Measurements from ENCODE around the gene ADIG.

The ADIG gene

GRCh38 chr20:38600057-38600456, 19.1 kb downstream of the ADIG start:
- FAIRE-seq = no peak
- no peak for DNase-seq (ENCODE audit: insufficient read length, low spot score)

- FAIRE-seq (peak; percentile 36), DNase-seq (ENCODE audit: insufficient read length, low spot score) (no peak)
These were observed 20.5 kb downstream of the ADIG start, which contains the start of gene ARHGAP40 for GRCh38 chr20:38601216-38602184. Gene ARHGAP40, plus strand, starts transcription at chr20:38601809.

DNA sequence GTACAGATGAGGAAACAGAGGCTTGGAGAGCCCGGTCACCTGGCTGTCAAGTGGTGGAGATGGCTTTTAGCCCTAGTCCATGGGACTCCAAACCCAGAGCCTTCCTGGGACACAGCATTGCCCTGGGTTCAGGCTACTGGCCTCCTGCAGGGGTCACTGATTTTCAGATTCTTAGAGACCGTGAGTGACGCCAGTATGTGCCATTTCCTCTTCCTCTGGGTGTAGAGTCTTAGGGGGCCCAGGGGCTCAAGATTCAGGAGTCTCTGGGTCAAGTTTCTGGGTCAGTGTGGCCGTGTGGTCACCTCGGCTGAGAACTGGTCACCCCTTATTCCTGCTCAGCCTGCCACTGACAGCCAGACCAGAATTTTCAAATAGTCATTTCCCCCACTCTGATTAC, 21.2 kb downstream of the ADIG start:
- FAIRE-seq (no peak), DNase-seq (ENCODE audit: insufficient read length, low spot score) (no peak)

DNA sequence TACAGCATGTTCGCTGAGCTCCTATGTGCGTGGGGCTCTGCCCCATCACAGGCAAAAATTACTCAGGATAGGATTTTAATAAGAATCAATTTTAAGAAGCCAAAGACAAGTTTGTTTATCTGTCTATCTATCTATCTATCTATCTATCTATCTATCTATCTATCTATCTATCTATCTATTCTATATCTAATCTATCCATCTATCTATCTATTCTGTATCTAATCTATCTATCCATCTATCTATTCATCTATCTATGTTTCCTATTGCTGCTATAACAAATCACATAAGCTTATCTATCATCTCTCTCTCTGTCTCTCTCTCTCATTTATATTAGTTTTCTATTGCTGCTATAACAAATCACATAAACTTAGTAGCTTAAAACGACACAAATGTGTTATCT, 22.3 kb downstream of the ADIG start:
- FAIRE-seq (no peak), DNase-seq (ENCODE audit: insufficient read length, low spot score) (no peak)

DNA sequence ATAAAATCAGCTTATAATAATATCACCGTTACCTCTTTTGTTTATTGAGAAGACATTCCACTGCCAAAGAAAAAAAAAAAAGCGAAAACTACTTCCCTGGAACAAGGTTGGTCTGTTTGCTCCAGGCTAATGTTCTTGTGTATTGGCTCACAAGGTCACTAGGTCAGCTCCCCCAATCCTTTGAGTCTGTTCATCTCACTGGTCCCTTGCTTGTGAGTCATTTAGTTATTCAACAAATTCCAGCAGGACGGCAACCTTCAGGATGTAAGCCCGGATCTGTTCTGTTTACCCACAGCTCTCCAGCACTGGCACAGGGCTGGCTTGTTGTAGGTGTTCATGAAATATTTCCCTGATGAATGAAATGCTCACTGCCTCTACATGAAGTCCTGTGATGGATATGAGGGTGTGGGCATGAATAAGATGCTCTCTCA, 23.9 kb downstream of the ADIG start:
- FAIRE-seq (peak; percentile 96), DNase-seq (ENCODE audit: insufficient read length, low spot score) (peak; percentile 95)

DNA sequence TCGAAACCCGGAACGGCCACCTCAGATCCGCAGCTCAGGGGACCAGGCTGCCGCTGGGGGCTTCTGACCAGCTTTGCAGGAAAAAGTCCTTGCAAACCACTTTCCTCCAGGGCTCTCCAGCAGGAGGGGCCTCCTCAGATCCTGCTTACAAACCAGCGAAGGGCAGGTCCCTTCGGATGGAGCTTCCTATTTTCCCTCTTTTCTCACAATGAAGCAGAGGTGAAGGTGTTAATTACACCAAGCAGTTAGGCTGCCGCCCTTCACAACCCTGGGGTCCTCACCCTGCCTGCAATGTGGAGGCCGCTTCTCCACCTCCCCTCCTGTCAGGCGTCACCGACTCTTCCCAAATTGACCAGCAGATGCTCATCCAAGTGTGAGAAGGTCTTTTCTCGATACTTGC, 26.4 kb downstream of the ADIG start:
- FAIRE-seq (no peak), DNase-seq (ENCODE audit: insufficient read length, low spot score) (no peak)

- DNase-seq (ENCODE audit: insufficient read length, low spot score) (no peak), FAIRE-seq (no peak)
These were observed 27.2 kb downstream of the ADIG start for GRCh38 chr20:38608188-38608587.

GRCh38 chr20:38609815-38610214, 28.8 kb downstream of the ADIG start:
- FAIRE-seq (no peak), DNase-seq (ENCODE audit: insufficient read length, low spot score) (no peak)

DNA sequence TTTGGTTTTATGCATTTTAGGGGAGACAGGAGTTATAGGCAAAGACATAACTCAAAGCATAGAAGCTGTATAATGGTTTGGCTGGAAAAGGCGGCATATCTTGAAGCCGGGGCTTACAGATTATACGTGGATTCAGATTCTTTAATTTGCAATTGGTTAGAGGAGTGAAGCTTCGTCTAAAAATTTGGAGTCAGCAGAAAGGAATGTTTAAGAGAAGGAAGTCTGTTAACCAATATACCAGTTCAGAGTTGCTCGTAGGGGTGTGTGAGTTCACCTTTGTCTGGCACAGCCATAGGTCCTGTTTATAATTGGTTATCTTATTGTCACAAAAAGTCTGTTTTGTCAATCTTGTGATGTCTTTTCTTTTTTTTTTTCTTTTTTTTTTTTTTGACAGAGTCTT, 29.5 kb downstream of the ADIG start:
- peak; percentile 76 for DNase-seq (ENCODE audit: insufficient read length, low spot score)

GRCh38 chr20:38612751-38613515, 31.9 kb downstream of the ADIG start:
- FAIRE-seq (peak; percentile 52), DNase-seq (ENCODE audit: insufficient read length, low spot score) (no peak)

More for the DNA sequence above, 29.5 kb downstream of the ADIG start:
- FAIRE-seq = peak; percentile 79

GRCh38 chr20:38615283-38615682, 34.3 kb downstream of the ADIG start:
- FAIRE-seq (peak; percentile 9), DNase-seq (ENCODE audit: insufficient read length, low spot score) (no peak)

DNA sequence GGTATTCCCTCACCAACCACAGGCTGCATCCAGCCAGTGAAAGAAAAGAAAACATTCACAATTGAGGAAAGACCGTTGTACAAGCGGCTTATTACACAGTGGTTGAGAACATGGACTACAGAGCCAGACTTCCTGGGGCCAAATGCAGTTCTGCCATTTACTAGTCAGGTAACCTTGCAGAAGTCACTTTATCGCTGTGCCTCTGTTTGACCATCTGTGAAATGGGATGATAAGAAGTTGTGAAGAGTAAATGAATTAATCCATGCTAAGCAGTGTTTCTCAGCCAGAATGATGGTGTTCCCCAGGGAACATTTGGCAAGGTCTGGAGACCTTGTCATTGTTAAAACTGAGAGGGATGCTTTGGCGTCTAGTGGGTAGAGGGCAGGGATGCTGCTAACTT, 35.5 kb downstream of the ADIG start:
- FAIRE-seq (no peak), DNase-seq (ENCODE audit: insufficient read length, low spot score) (no peak)

- FAIRE-seq = peak; percentile 91
- DNase-seq (ENCODE audit: insufficient read length, low spot score) = peak; percentile 71
These were observed 36.2 kb downstream of the ADIG start for GRCh38 chr20:38617011-38617829.

DNA sequence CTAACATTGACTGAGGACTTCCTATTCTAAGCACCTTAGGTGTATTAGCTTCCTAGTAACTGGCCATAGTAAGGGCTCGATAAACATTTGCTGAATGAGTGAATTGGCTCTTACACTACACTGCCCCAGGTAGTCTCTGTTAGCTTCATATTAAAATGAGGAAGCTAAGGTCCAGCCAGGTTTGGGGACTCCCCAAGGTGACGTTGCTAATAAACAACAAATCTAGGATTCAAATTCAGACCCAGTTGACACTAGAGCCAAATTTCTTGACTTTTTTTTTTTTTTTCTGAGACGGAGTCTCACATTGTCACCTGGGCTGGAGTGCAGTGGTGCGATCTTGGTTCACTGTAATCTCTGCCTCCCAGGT, 36.8 kb downstream of the ADIG start:
- no peak for FAIRE-seq
- DNase-seq (ENCODE audit: insufficient read length, low spot score) = no peak

DNA sequence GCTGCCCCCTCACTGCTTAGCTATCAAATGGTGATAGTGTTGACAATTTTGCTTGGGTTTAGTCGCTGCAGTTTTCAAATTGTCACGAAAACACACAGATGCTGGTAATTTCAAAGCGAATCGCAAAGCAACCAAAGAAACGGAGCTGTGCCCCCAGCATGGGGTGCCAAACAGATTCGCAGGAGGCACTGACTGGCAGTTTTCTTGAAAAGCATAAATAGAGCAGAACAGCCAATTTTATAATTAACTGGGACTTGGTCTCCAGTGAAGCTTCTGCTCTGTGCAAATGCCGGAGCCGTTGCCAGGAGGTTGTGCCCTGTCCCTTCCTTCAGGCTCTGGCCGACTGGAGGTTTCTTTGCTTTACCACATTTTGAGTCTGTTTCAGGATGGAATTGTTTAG, 39.4 kb downstream of the ADIG start:
- DNase-seq (ENCODE audit: insufficient read length, low spot score) (no peak), FAIRE-seq (peak; percentile 48)

- FAIRE-seq (peak; percentile 71), DNase-seq (ENCODE audit: insufficient read length, low spot score) (no peak)
These were observed 42.1 kb downstream of the ADIG start for GRCh38 chr20:38623061-38623460.

DNA sequence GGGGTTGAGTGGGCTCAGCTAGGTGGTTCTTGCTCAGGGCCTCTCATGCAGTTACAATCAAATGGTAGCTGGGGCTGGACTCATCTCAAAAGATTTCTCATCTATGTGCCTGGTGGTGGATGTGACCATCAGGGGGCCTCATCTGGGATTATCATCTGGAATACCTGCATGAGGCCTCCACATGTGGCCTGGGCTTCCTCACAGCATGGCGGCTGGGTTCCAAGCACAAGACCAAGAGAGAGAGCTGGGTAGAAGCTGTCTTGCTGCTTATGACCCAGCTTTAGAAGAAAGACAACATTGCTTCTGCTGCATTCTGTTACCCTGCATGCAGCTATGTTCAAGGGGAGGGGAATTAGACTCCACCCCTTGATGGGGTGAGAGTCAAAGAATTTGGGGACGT, 43.1 kb downstream of the ADIG start:
- no peak for FAIRE-seq
- no peak for DNase-seq (ENCODE audit: insufficient read length, low spot score)

DNA sequence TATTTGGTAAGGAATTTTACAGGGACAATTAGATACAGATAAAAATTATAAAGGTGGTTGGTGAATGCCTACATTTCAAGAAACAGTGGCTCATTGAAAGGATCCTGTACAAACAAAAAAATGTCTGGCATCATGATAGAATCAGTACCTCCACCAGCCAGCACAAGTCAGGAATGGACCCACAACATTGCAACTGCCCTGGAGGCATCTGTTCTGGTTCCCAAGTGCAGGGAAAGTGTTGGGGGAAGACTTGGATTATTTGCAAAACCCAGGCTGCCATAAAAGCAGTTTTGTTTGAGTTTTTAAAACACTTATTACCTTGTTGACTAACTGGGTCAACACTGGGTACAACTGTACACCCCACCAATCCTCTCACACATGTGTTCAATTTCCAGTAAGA, 44.9 kb downstream of the ADIG start:
- FAIRE-seq (no peak), DNase-seq (ENCODE audit: insufficient read length, low spot score) (no peak)

DNA sequence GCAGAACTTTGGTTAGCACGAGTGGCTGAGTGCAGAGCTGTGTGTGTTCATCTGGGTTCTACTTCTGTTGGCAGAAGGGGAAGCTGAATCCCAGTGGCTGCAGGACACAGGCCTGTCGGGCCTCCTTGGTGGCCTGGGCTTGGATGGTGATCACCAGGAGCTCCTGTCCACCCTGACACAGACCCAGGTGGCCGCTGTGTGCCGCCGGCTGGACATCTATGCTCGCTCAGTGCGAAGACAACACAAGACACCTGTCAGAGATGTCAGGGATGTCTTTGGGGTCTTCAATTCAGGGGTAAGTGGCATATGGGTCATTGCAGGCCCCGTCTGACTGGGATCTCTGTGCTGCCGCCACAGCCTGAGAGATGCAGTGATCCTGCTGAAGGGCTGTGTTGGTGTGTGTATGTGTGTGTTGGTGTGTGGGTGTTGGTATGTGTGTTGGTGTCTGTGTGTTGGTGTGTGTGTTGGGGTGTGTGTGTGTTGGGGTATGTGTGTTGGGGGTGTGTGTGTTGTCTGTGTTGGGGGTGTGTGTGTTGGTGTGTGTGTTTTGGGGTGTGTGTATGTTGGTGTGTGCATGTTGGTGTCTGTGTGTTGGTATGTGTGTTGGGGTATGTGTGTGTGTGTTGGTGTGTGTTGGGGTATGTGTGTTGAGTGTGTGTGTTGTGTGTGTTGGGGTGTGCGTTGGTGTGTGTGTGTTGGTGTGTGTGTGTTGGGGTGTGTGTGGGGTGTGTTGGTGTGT, 46.1 kb downstream of the ADIG start:
- no peak for DNase-seq (ENCODE audit: insufficient read length, low spot score)
- FAIRE-seq = peak; percentile 99
